ENCODE data around the gene ANKRD11.

The ANKRD11 gene

GRCh38 chr16:89297910-89298545, 192.3 kb downstream of the ANKRD11 start:
- TF ChIP-seq ZFX (IDR thresholded peaks at IDR 0.05; ENCODE audit: borderline replicate concordance) = no peak
- TF ChIP-seq CTCF (IDR thresholded peaks at IDR 0.05) = no peak
- no peak overlapping the region for H3K27ac ChIP-seq

- no peak for TF ChIP-seq CTCF (IDR thresholded peaks at IDR 0.05)
- no peak for TF ChIP-seq ZFX (IDR thresholded peaks at IDR 0.05; ENCODE audit: borderline replicate concordance)
- H3K27ac ChIP-seq = no peak overlapping the region
These were observed 193.0 kb downstream of the ANKRD11 start for GRCh38 chr16:89297156-89297874.

- TF ChIP-seq CTCF (IDR thresholded peaks at IDR 0.05) (no peak), ZFX (IDR thresholded peaks at IDR 0.05; ENCODE audit: borderline replicate concordance) (no peak)
- no peak overlapping the region for H3K27ac ChIP-seq
These were observed 194.4 kb downstream of the ANKRD11 start for GRCh38 chr16:89295915-89296314.

- H3K27ac ChIP-seq = no peak overlapping the region
- no peak for TF ChIP-seq ZFX (IDR thresholded peaks at IDR 0.05; ENCODE audit: borderline replicate concordance)
- no peak for TF ChIP-seq CTCF (IDR thresholded peaks at IDR 0.05)
These were observed 195.1 kb downstream of the ANKRD11 start for GRCh38 chr16:89295071-89295900.

- no peak overlapping the region for H3K27ac ChIP-seq
- TF ChIP-seq CTCF (IDR thresholded peaks at IDR 0.05) = no peak
- TF ChIP-seq ZFX (IDR thresholded peaks at IDR 0.05; ENCODE audit: borderline replicate concordance) = no peak
These were observed 195.9 kb downstream of the ANKRD11 start for GRCh38 chr16:89294486-89294885.

- no peak for TF ChIP-seq ZFX (IDR thresholded peaks at IDR 0.05; ENCODE audit: borderline replicate concordance)
- TF ChIP-seq CTCF (IDR thresholded peaks at IDR 0.05) = no peak
- H3K27ac ChIP-seq = no peak overlapping the region
These were observed 196.9 kb downstream of the ANKRD11 start for GRCh38 chr16:89293276-89294143.

Data from 22Rv1 (cell line).